Activated CD4-positive, alpha-beta memory T cell treated with anti-CD3 and anti-CD28 coated beads, Interleukin-2, amount 10 ng/mL, durations not matched to agents 7 days and 5 days (primary cell): ENCODE results near the gene ERG28. TPM values are rescaled to one million over a fixed set of nuclear protein-coding genes. Genes with fewer than 3 reads are reported as not detected.
"Not testable (repeated sequence)": the region's sequence is repeated elsewhere in the genome, so short reads cannot be mapped to it uniquely, and the experiment has no call there.

Experiments
- CTCF ChIA-PET: fragments of 350-600 bp; sonication (Branson Sonifier 250); formaldehyde crosslinking; loops from one replicate; lab custom pipeline; 2021; ENCODE audit warnings: antibody characterized with exemption, inconsistent platforms; lab: Charles Lee
- POLR2A ChIA-PET: fragments of 350-600 bp; sonication (Branson Sonifier 250); formaldehyde crosslinking; loops from one replicate; lab custom pipeline; 2021; ENCODE audit warnings: antibody characterized with exemption; lab: Charles Lee
- DNase-seq: peaks from one replicate; pipeline ENCODE4 v3.0.0-alpha.2; 2020
- H3K27ac Mint-ChIP-seq: one replicate; pipeline ENCODE4 v1.8.0; 2021; ENCODE audit warnings: mild to moderate bottlenecking, mixed read lengths
- H3K27me3 Mint-ChIP-seq: one replicate; pipeline ENCODE4 v1.8.0; 2021; ENCODE audit warnings: mixed read lengths
- H3K36me3 Mint-ChIP-seq: one replicate; pipeline ENCODE4 v1.8.0; 2021; ENCODE audit warnings: low read depth, mixed read lengths
- H3K4me1 Mint-ChIP-seq: one replicate; pipeline ENCODE4 v1.8.0; 2021; ENCODE audit warnings: mixed read lengths
- H3K4me3 Mint-ChIP-seq: one replicate; pipeline ENCODE4 v1.8.0; 2021; ENCODE audit warnings: mild to moderate bottlenecking, mixed read lengths
- H3K9me3 Mint-ChIP-seq: one replicate; pipeline ENCODE4 v1.8.0; 2021; ENCODE audit warnings: mixed read lengths
- total RNA-seq, 2 experiments: library from RNA; stranded (reverse); gene quantifications; one replicate each; pipeline ENCODE4 v1.2.3, GENCODE V29; 2021

ERG28 gene
- total RNA-seq, 2 experiments from 2014 or later, result 26.9 to 29.4 TPM

- Mint-ChIP-seq H3K27ac (no peak overlapping the region), H3K4me1 (no peaks in the 10 kb centered on the region), H3K36me3 (peaks cover 17% of the 10 kb centered on the region), H3K27me3 (no peaks in the 10 kb centered on the region), H3K4me3 (no peak overlapping the region), H3K9me3 (peaks cover 22% of the 10 kb centered on the region)
- POLR2A ChIA-PET, result no interaction called here
- no peak for DNase-seq
- CTCF ChIA-PET, result no interaction called here
These were observed 49.8 kb downstream of the ERG28 start for GRCh38 chr14:75610834-75611233.

- Mint-ChIP-seq H3K4me3 (no peak overlapping the region), H3K27me3 (no peaks in the 10 kb centered on the region), H3K27ac (no peak overlapping the region), H3K4me1 (no peaks in the 10 kb centered on the region), H3K36me3 (peaks cover 14% of the 10 kb centered on the region), H3K9me3 (peaks cover 22% of the 10 kb centered on the region)
- DNase-seq, result no peak
- POLR2A ChIA-PET, result no interaction called here
- CTCF ChIA-PET, result interaction anchor here (1.8 kb wide), 1 partner anchor 45 kb away, joined by 4 read pairs; no protein-coding TSS in a partner anchor
These were observed 50.8 kb downstream of the ERG28 start for GRCh38 chr14:75609606-75610475.

GRCh38 chr14:75609116-75609515, 51.6 kb downstream of the ERG28 start:
- H3K4me3 Mint-ChIP-seq, result no peak overlapping the region
- ChIA-PET CTCF (interaction anchor here (1.8 kb wide), 1 partner anchor 45 kb away, joined by 4 read pairs; no protein-coding TSS in a partner anchor), POLR2A (no interaction called here)
- H3K9me3 Mint-ChIP-seq, result peaks cover 17% of the 10 kb centered on the region
- no peaks in the 10 kb centered on the region for H3K4me1 Mint-ChIP-seq
- H3K27ac Mint-ChIP-seq, result no peak overlapping the region
- no peaks in the 10 kb centered on the region for H3K27me3 Mint-ChIP-seq
- no peak for DNase-seq
- H3K36me3 Mint-ChIP-seq, result peaks cover 9% of the 10 kb centered on the region

GRCh38 chr14:75607842-75608640, 52.6 kb downstream of the ERG28 start:
- Mint-ChIP-seq H3K36me3 (peaks cover 9% of the 10 kb centered on the region), H3K4me3 (no peak overlapping the region), H3K9me3 (peaks cover 17% of the 10 kb centered on the region), H3K4me1 (no peaks in the 10 kb centered on the region), H3K27me3 (no peaks in the 10 kb centered on the region), H3K27ac (no peak overlapping the region)
- no peak for DNase-seq
- CTCF ChIA-PET, result interaction anchor here (1.8 kb wide), 1 partner anchor 47 kb away, joined by 4 read pairs; no protein-coding TSS in a partner anchor
- POLR2A ChIA-PET, result no interaction called here

- Mint-ChIP-seq H3K27ac (no peak overlapping the region), H3K27me3 (no peaks in the 10 kb centered on the region), H3K9me3 (peaks cover 17% of the 10 kb centered on the region), H3K36me3 (peaks cover 9% of the 10 kb centered on the region), H3K4me1 (no peaks in the 10 kb centered on the region), H3K4me3 (no peak overlapping the region)
- CTCF ChIA-PET, result no interaction called here
- POLR2A ChIA-PET, result no interaction called here
- DNase-seq, result no peak
These were observed 53.6 kb downstream of the ERG28 start for GRCh38 chr14:75607044-75607443.

- H3K4me3 Mint-ChIP-seq, result no peak overlapping the region
- no peaks in the 10 kb centered on the region for H3K27me3 Mint-ChIP-seq
- H3K27ac Mint-ChIP-seq, result no peak overlapping the region
- no peak for DNase-seq
- H3K4me1 Mint-ChIP-seq, result no peaks in the 10 kb centered on the region
- POLR2A ChIA-PET, result no interaction called here
- peaks cover 8% of the 10 kb centered on the region for H3K36me3 Mint-ChIP-seq
- peaks cover 17% of the 10 kb centered on the region for H3K9me3 Mint-ChIP-seq
- CTCF ChIA-PET, result no interaction called here
These were observed 54.8 kb downstream of the ERG28 start for GRCh38 chr14:75605916-75606315.

- Mint-ChIP-seq H3K4me3 (no peak overlapping the region), H3K27ac (no peak overlapping the region), H3K36me3 (peaks cover 5% of the 10 kb centered on the region), H3K27me3 (no peaks in the 10 kb centered on the region), H3K4me1 (no peaks in the 10 kb centered on the region), H3K9me3 (peaks cover 14% of the 10 kb centered on the region)
- DNase-seq, result no peak
- POLR2A ChIA-PET, result no interaction called here
- CTCF ChIA-PET, result no interaction called here
These were observed 55.5 kb downstream of the ERG28 start for GRCh38 chr14:75604979-75605851.

- CTCF ChIA-PET, result interaction anchor here (0.5 to 1.2 kb wide), 2 partner anchors 106 to 1118 kb away, joined by 3 read pairs; no protein-coding TSS in a partner anchor
- Mint-ChIP-seq H3K4me3 (no peak overlapping the region), H3K36me3 (no peaks in the 10 kb centered on the region), H3K27ac (no peak overlapping the region), H3K9me3 (peaks cover 3% of the 10 kb centered on the region), H3K27me3 (no peaks in the 10 kb centered on the region), H3K4me1 (no peaks in the 10 kb centered on the region)
- POLR2A ChIA-PET, result no interaction called here
- no peak for DNase-seq
These were observed 58.2 kb downstream of the ERG28 start for GRCh38 chr14:75602503-75602902.

GRCh38 chr14:75601061-75601460, 59.6 kb downstream of the ERG28 start:
- POLR2A ChIA-PET, H3K27ac Mint-ChIP-seq, H3K4me1 Mint-ChIP-seq, CTCF ChIA-PET, H3K4me3 Mint-ChIP-seq, H3K36me3 Mint-ChIP-seq, H3K9me3 Mint-ChIP-seq, DNase-seq, H3K27me3 Mint-ChIP-seq: not testable (repeated sequence)

GRCh38 chr14:75600100-75600499, 60.6 kb downstream of the ERG28 start:
- H3K36me3 Mint-ChIP-seq, H3K27me3 Mint-ChIP-seq, CTCF ChIA-PET, H3K27ac Mint-ChIP-seq, H3K4me3 Mint-ChIP-seq, POLR2A ChIA-PET, H3K4me1 Mint-ChIP-seq, DNase-seq, H3K9me3 Mint-ChIP-seq: not testable (repeated sequence)
